ENCODE results near the gene CMTM6.
"Not testable (repeated sequence)": the region's sequence is repeated elsewhere in the genome, so short reads cannot be mapped to it uniquely, and the experiment has no call there.

The CMTM6 gene, protein sequence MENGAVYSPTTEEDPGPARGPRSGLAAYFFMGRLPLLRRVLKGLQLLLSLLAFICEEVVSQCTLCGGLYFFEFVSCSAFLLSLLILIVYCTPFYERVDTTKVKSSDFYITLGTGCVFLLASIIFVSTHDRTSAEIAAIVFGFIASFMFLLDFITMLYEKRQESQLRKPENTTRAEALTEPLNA

GRCh38 chr3:32502118-32502945 is at the start of gene CMTM6:
Gene CMTM6, minus strand, starts transcription at chr3:32502852. Its CDS starts 107 bp downstream, at chr3:32502745.
- DNase-seq (ENCODE audit: low spot score), result peak; percentile 80

GRCh38 chr3:32552013-32552412 is 49.4 kb upstream of the CMTM6 start:
- no peak for DNase-seq (ENCODE audit: low spot score)

- DNase-seq (ENCODE audit: low spot score), result no peak
Observed at GRCh38 chr3:32551496-32551895, 48.8 kb upstream of the CMTM6 start.

GRCh38 chr3:32551087-32551486 is 48.4 kb upstream of the CMTM6 start:
- no peak for DNase-seq (ENCODE audit: low spot score)

- no peak for DNase-seq (ENCODE audit: low spot score)
Observed at GRCh38 chr3:32545305-32545704, 42.7 kb upstream of the CMTM6 start.

DNA sequence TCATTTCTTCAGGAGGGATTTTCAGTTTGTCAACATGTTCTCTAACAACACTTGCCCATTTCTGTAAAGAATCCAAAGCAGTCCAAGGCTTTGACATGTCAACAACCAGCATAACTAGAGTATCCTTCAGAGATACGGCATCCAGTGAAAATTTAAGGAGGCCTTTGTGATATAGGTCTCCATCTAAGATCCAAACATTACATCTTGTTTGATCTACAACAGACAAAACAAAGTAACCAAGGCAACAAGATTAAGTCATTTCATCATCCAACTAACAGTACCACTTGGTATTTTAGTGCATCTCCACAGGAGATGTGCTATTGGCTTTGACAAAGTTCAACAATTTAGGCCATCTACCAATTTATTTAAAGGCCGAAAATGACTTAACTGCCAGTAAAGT is 42.2 kb upstream of the CMTM6 start:
- no peak for DNase-seq (ENCODE audit: low spot score)

GRCh38 chr3:32542807-32543206 is 40.2 kb upstream of the CMTM6 start:
- DNase-seq (ENCODE audit: low spot score), result no peak

DNA sequence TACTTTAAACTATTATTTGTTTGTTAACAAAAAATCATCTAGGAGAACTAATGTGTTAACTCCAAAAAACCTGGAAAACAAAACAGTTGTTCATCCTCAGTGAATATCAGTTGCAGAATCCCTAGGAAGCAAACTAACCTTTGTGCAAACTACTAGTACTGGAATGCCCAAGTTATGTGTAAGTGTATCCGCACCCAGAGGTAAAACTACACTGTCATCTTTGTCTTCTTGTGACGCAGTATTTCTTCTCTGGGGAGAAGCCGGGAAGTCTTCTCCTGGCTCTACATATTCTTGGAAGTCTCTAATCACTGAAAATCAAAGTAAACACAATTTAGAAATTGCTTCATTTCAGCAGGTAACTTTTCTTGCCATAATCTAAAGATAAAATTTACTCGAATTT is 38.2 kb upstream of the CMTM6 start:
- DNase-seq (ENCODE audit: low spot score), result no peak

- DNase-seq (ENCODE audit: low spot score), result no peak
Observed at GRCh38 chr3:32532434-32532833, 29.8 kb upstream of the CMTM6 start.

DNA sequence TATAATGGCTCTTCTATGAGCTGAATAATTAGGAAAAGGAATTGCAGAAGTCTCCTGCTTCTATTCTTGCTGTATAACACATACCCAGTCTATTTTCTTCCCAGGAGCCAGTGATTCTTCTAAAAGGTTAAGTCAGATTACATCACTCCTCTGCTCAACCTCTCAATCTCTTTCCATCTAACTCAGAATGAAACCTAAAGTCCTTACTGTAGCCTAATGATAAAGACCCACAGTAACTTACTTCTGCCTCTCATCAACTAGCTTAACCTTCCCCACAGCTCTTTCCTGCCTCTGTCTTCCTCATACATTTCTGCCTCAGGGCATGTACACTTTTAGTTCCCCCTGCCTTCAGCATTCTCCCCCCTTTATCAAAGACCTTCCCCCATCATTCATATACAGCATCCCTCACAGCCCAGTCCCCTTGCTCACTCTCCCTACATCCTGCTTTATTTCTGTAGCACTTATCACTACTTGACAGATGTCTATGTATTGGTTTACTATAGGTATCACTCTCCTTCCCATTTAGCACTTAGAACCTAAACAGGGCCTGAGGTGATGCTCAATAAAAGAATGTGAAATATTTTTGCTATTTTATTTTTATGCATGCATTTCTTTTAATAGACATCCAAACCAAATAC is 28.5 kb upstream of the CMTM6 start:
- DNase-seq (ENCODE audit: low spot score), result no peak

DNA sequence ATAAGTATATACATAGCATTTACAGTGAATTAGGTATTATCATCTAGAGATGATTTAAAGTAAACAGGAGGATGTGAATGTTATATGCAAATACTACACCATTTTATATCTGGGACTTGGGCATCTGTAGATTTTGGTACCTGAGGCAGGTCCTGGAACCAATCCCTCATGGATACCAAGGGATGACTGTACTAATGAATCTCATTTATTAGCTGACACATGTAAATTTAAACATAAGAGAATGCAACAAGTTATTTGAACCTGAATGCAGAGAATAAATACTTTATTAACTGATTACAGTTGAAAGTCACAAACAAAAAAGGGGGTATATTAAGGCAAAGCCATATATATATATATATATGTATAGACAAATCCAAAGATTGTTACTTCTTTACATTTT is 23.1 kb upstream of the CMTM6 start:
- no peak for DNase-seq (ENCODE audit: low spot score)

DNA sequence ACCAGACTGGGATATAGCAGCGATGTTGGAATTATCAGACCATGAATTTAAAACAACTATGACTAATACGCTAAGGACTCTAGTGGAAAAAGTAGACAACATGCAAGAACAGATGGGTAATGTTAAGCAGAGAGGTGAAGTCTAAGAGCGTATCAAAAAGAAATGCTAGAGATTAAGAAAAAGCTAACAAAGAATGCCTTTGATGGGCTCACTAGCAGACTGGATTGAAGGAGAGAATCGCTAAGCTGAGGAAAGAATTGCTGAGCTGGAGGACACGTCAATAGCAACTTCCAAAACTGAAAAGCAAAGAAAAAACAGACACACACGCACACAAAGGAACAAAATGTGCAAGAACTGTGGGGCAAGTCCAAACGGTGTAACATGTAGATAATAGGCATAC is 20.0 kb upstream of the CMTM6 start:
- DNase-seq (ENCODE audit: low spot score), result no peak

DNA sequence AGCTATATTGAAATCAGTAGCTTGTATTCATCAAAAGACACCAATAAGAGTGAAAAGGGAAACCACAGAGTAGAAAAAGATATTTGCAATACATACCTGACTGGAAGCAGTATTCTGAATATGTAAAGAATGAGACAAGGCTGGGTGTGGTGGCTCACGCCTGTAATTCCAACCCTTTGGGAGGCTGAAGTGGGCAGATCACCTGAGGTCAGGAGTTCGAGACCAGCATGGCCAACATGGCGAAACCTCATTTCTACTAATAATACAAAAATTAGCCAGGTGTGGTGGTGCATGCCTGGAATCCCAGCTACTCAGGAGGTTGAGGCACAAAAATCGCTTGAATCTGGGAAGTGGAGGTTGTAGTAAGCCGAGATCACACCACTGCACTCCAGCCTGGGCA is 16.3 kb upstream of the CMTM6 start:
- not testable (repeated sequence) for DNase-seq (ENCODE audit: low spot score)

DNA sequence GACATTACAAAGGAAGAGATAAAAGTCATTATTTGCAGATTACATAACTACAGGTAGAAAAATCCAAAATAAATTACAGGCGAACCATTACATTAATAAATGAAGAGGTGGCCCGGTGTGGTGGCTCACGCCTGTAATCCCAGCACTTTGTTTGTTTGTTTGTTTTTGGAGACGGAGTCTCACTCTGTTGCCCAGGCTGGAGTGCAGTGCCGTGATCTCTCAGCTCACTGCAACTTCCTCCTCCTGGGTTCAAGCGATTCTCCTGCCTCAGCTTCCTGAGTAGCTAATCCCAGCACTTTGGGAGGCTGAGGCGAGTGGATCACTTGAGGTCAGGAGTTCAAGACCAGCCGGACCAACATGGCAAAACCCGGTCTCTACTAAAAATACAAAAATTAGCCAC is 14.1 kb upstream of the CMTM6 start:
- DNase-seq (ENCODE audit: low spot score), result not testable (repeated sequence)

DNA sequence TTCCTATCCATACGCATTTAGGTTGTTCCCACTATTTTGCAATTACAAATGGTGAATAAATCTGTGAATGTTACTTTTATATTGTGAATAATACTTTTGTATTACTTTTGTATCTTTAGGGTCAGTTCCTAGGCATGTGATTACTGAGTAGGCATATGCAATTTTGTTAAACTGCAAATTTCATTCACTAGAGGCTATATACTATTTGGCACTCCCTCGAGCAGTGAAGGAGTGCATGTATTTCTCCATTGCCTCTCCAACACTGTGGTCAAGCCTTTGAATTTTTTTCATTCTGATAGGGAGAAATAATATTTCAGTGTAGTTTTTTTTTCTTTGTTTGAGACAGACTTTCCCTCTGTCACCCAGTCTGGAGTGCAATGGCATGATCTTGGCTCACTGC is 8.4 kb upstream of the CMTM6 start:
- DNase-seq (ENCODE audit: low spot score), result no peak

DNA sequence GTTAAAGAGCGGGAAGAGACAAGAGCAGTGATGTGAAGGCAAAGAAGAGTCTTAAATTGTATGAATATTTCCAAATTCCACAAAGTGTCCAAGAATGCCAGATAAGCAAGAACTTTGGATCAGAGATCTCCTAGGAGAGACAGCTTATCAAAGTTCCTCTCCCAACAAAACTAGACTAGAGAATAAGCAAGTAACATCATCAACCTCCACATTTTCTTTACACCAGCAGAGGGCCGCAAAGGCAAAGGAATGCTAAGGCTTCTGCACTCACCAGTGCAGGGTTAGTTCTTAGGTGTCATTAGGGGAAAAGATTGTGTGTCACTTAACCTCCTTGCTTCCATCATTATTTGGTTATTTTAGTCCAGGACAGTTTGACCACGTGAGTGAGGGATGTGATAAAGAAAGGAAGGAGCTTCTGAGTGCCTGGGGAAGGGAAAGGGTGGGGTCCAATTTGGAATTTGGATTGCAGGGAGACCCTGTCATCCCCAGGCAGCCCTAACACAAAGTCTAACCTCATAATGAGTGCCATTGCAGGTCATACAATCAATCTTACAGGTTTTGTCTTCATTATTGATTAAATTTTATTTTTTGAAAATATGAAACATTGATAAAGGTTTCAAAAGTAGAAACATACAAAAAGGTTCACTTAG is 7.5 kb upstream of the CMTM6 start:
- peak; percentile 78 for DNase-seq (ENCODE audit: low spot score)

DNA sequence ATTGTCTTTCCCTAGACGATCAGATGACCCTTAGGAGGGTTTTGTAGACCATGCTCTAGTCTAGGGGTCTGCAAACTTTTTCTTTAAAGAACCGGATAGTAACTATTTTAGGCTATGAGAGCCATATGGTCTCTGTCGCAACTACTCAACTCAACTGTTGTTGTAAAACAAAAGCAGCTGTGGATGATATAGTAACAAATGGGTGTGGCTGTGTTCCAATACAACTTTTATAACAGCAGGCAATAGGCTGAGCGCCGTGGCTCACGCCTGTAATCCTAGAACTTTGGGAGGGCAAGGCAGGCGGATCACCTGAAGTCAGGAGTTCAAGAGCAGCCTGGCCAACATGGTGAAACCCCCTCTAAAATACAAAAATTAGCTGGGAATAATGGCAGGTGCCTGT is 6.1 kb upstream of the CMTM6 start:
- DNase-seq (ENCODE audit: low spot score), result no peak

DNA sequence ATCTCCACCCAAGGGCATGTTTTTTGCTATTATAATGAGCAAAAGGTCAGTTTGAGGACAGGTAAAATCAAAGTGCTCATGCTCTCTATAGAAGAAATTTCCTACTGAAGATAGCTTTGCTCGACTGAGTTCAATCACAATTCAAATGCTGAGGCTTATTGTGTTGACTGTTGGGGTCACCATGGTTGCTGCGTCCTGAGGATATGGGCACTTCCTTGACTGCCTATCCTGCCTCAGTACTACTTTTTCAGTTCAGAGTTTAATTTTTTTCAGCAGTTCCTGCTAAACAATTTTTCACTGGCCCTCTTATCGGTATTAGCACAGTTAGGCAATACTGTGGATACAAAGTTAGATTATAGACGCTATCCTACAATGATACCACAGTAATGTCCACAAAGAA is 3.8 kb upstream of the CMTM6 start:
- DNase-seq (ENCODE audit: low spot score), result no peak

- DNase-seq (ENCODE audit: low spot score), result no peak
Observed at GRCh38 chr3:32502946-32503286, 264 bp upstream of the CMTM6 start.

- DNase-seq (ENCODE audit: low spot score), result no peak
Observed at GRCh38 chr3:32501783-32502117, 902 bp downstream of the CMTM6 start.

- peak; percentile 38 for DNase-seq (ENCODE audit: low spot score)
Observed at GRCh38 chr3:32500880-32501782, 1.5 kb downstream of the CMTM6 start.

DNA sequence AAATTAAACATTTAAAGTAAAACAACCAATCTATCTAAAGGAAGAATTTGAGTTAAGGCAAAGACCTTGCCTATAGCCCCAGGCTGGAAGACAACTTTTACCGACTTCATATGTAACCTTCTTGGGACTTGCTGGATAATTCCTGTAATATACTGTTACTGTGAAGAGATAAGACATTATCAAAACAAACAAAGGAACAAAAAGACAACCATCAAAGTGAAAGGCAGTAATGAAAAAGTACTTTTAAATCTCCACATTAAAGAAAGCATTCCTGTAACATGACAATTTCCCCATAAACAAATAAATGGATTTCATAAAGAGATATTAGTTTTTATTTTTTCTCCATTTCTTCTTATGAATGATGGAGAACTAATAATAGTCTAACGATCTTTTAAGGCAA is 2.4 kb downstream of the CMTM6 start:
- DNase-seq (ENCODE audit: low spot score), result no peak
